Thoracic aorta endothelial cell (primary cell): ENCODE data around the gene SETD7. TPM values are rescaled to one million over a fixed set of nuclear protein-coding genes. Genes with fewer than 3 reads are reported as not detected.

Experiments
- total RNA-seq: library from RNA; depleted of rRNA; stranded (reverse); fragments of >200 nt; gene quantifications from 2 replicates; pipeline ENCODE4 v1.2.3, GENCODE V29; 2012

Gene SETD7
- 83.9 and 85.1 TPM in 2 replicates for total RNA-seq

DNA sequence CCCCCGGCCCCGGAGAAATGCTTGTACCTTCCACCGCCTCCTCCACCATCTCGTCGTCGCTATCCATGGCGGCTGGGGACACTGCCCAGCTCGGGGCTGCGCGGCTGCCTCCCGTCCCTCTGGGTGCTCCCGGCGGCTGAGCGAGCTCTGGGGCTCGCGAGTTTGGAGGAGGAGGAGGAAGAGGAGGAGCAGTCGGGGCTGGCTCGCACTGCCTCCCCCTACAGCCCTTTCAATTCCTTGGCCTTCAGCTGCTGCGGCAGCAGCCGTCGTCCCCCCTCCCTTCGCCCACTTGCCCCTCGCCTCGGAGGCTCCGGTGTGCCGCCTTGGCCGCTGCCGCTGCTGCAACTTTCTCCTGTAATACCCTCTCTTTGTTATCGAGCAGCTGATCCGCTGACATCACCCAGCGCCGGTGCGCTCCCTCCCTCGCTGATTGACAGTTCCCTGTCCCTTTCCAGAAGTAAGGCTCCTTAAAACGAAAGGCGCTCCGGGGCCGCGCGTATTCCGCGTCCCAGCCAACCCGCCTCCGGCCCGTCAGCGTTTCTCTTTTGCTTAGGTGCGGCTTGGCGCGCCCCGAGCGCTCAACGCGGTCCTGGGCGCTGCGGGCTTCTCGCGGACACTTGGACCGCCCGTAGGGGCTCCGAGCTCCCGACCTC is at the start of gene SETD7:
Gene SETD7, minus strand, starts transcription at position 149 of the 653 bp plus-strand sequence. Its CDS starts 82 bp downstream, at position 67.

GRCh38 chr4:139454111-139455045 is 101.6 kb downstream of the SETD7 start, which contains the start of gene RAB33B:
TSS of gene RAB33B (plus strand) at chr4:139454121. CDS start at chr4:139454196, 75 bp downstream.

Other genes with a start within 250 kb of the SETD7 start
- gene RAB33B, start 102.1 kb downstream of the SETD7 start, total RNA-seq = 30.8 and 40.4 TPM in 2 replicates
- gene MGST2, start 109.6 kb upstream of the SETD7 start, total RNA-seq = 97.9 and 118 TPM in 2 replicates